RWPE1 (cell line): ENCODE results near the gene DNAJC5.
A peak's percentile ranks its signal among the peaks of the same experiment; 100 is the strongest.
"Not testable (repeated sequence)": the region's sequence is repeated elsewhere in the genome, so short reads cannot be mapped to it uniquely, and the experiment has no call there.

Source experiments
- CTCF ChIA-PET: fragments of 350-600 bp; sonication (Branson Sonifier 250); formaldehyde crosslinking; extraction: SDS; loops from one replicate; lab custom pipeline; 2021; lab: Yijun Ruan, JAX
- POLR2A ChIA-PET: fragments of 400-600 bp; formaldehyde crosslinking; extraction: SDS; loops from one replicate; lab custom pipeline; 2020; ENCODE audit warnings: antibody characterized with exemption; ENCODE audit not compliant: low non-redundant PET; lab: Yijun Ruan, JAX
- DNase-seq: peaks from one replicate; pipeline ENCODE4 v3.0.0; 2012; ENCODE audit warnings: low spot score
- H3K27ac ChIP-seq: fragments of 450-650 bp; 2 replicates; pipeline ENCODE4 v1.5.1; 2017
- CTCF ChIP-seq: fragments of 450-650 bp; conservative IDR thresholded peaks from 2 replicates; pipeline ENCODE4 v1.5.1; 2017; ENCODE audit warnings: low read depth, mild to moderate bottlenecking

Gene DNAJC5

GRCh38 chr20:63878899-63879663, 15.8 kb upstream of the DNAJC5 start:
- no peak for TF ChIP-seq CTCF
- peak overlapping the region; percentile 5 for H3K27ac ChIP-seq
- ChIA-PET POLR2A (interaction anchor here (1.1 kb wide), 1 partner anchor 14 kb away, joined by 3 read pairs; the partner anchor contains the start of gene TPD52L2), CTCF (interaction anchor here (0.6 to 1.2 kb wide), 3 partner anchors 10 to 101 kb away, joined by 3 to 4 read pairs (median 3); no protein-coding TSS in a partner anchor)
- no peak for DNase-seq

- POLR2A ChIA-PET, H3K27ac ChIP-seq, DNase-seq: not testable (repeated sequence)
- CTCF ChIA-PET: interaction anchor here (0.5 to 0.6 kb wide), 3 partner anchors 70 to 1683 kb away, joined by 4 to 6 read pairs (median 4); no protein-coding TSS in a partner anchor
Observed at GRCh38 chr20:63880901-63881300, 14.0 kb upstream of the DNAJC5 start.

- H3K27ac ChIP-seq: peak overlapping the region; percentile 51
- CTCF ChIA-PET: interaction anchor here (0.6 to 0.8 kb wide), 2 partner anchors 9 to 157 kb away, joined by 3 to 4 read pairs; no protein-coding TSS in a partner anchor
- TF ChIP-seq CTCF: no peak
- POLR2A ChIA-PET: no interaction called here
- no peak for DNase-seq
Observed at GRCh38 chr20:63881451-63882226, 13.3 kb upstream of the DNAJC5 start.

- ChIA-PET CTCF (interaction anchor here (0.8 kb wide), 1 partner anchor 8 kb away, joined by 3 read pairs; no protein-coding TSS in a partner anchor), POLR2A (no interaction called here)
- no peak for TF ChIP-seq CTCF
- H3K27ac ChIP-seq: peak overlapping the region; percentile 51
- DNase-seq: no peak
Observed at GRCh38 chr20:63882257-63883200, 12.4 kb upstream of the DNAJC5 start.

- no peak for TF ChIP-seq CTCF
- no peak for DNase-seq
- ChIA-PET CTCF (no interaction called here), POLR2A (no interaction called here)
- H3K27ac ChIP-seq: peak overlapping the region; percentile 51
Observed at GRCh38 chr20:63883201-63883593, 11.7 kb upstream of the DNAJC5 start.

- no peak for DNase-seq
- ChIA-PET CTCF (interaction anchor here (0.5 to 1.3 kb wide), 6 partner anchors 10 to 89 kb away, joined by 3 to 6 read pairs (median 4); no protein-coding TSS in a partner anchor), POLR2A (interaction anchor here (1.4 kb wide), 1 partner anchor 20 kb away, joined by 3 read pairs; the partner anchor contains the start of gene TPD52L2)
- no peak for TF ChIP-seq CTCF
- peak overlapping the region; percentile 51 for H3K27ac ChIP-seq
Observed at GRCh38 chr20:63884506-63885263, 10.2 kb upstream of the DNAJC5 start.
